Prostate gland (tissue), 2 donors: Measurements from ENCODE around the gene CREB3L1. TPM values are rescaled to one million over a fixed set of nuclear protein-coding genes. Genes with fewer than 3 reads are reported as not detected.
A peak's percentile ranks its signal among the peaks of the same experiment; 100 is the strongest.

Source experiments
- DNase-seq: peaks from one replicate; pipeline ENCODE4 v3.0.0-alpha.2; 2019; ENCODE audit warnings: low spot score
- H3K27ac ChIP-seq, 2 donors: fragments of 200-600 bp; sonication (generic); 2 replicates each; pipeline ENCODE4 v1.5.1; 2017 to 2019
- H3K27me3 ChIP-seq: fragments of 200-600 bp; sonication (generic); replicated peaks from 2 replicates; pipeline ENCODE4 v1.5.1; 2019; ENCODE audit not compliant: insufficient read depth
- H3K36me3 ChIP-seq, 2 donors: fragments of 200-600 bp; sonication (generic); 1 replicate in 1 of 2; 2 replicates in 1 of 2; pipeline versions ENCODE4 v1.5.1 to v1.8.1; 2017 to 2019
- H3K4me1 ChIP-seq: fragments of 200-600 bp; sonication (generic); replicated peaks from 2 replicates; pipeline ENCODE4 v1.5.1; 2019
- H3K4me3 ChIP-seq, 2 donors: fragments of 200-600 bp; sonication (generic); 2 replicates each; pipeline ENCODE4 v1.5.1; 2017 to 2019
- H3K9me3 ChIP-seq: fragments of 200-600 bp; sonication (generic); 2 replicates; pipeline ENCODE4 v1.5.1; 2017
- POLR2A ChIP-seq: fragments of 450-650 bp; IDR thresholded peaks from one replicate; pipeline ENCODE4 v1.6.1; 2016; ENCODE audit warnings: antibody characterized with exemption, mild to moderate bottlenecking
- POLR2AphosphoS5 ChIP-seq: sonication (generic); formaldehyde crosslinking; IDR thresholded peaks from one replicate; pipeline ENCODE4 v1.6.1; 2017; ENCODE audit warnings: antibody characterized with exemption
- WGBS: methylation state at CpG from one replicate; pipeline ENCODE4 v1.1.5; 2018; 5-methylcytosine and 5-hydroxymethylcytosine counted together
- intact Hi-C: fragments of 100-400 bp; cut with DNase I; formaldehyde crosslinking; loops from one replicate; pipeline ENCODE4 v1.14.2; 2022
- total RNA-seq, 2 donors: library from RNA; depleted of rRNA; stranded (reverse); fragments of >200 nt; gene quantifications; one replicate each; pipeline ENCODE4 v1.1.0, GENCODE V29; 2016
- TF ChIP-seq, protein P1 (sequence below), 4 experiments: fragments of 200-600 bp in 2 of 4; fragments of 450-650 bp in 2 of 4; sonication (generic) in 2 of 4; IDR thresholded peaks; 1 replicate in 3 of 4; 2 replicates in 1 of 4; pipeline ENCODE4 v1.5.1; 2016 to 2019; ENCODE audit warnings: antibody characterized with exemption in 4 of 4, mild to moderate bottlenecking in 2 of 4, moderate library complexity in 2 of 4

CREB3L1 gene
- total RNA-seq, 2 donors from 2014 or later: 41.0 to 47.0 TPM

DNA sequence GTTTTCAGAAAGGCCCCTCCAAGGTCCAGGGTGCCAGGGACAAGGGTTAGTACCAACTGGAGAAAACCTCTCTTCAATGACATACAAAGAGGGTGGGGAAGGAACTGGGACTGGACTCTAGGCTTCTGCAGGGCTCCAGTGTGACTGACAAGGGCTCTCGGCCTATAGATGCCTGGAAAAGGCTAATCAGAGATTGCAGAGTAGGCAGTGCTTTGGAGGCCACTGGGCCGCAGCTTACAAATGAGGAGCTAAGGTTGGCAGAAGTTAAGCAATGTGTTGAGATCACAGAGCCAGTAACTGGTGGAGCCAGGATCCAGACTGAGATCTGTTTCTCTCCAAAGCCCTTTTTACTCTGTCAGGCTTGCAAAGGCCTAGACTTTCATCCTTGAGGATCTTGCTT, 62.4 kb downstream of the CREB3L1 start:
- TF ChIP-seq, protein P1, sequence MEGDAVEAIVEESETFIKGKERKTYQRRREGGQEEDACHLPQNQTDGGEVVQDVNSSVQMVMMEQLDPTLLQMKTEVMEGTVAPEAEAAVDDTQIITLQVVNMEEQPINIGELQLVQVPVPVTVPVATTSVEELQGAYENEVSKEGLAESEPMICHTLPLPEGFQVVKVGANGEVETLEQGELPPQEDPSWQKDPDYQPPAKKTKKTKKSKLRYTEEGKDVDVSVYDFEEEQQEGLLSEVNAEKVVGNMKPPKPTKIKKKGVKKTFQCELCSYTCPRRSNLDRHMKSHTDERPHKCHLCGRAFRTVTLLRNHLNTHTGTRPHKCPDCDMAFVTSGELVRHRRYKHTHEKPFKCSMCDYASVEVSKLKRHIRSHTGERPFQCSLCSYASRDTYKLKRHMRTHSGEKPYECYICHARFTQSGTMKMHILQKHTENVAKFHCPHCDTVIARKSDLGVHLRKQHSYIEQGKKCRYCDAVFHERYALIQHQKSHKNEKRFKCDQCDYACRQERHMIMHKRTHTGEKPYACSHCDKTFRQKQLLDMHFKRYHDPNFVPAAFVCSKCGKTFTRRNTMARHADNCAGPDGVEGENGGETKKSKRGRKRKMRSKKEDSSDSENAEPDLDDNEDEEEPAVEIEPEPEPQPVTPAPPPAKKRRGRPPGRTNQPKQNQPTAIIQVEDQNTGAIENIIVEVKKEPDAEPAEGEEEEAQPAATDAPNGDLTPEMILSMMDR (IDR thresholded peaks at IDR 0.05): no peak
- TF ChIP-seq POLR2AphosphoS5: no peak
- TF ChIP-seq POLR2A: no peak
- Histone ChIP-seq H3K9me3 (no peaks in the 10 kb centered on the region), H3K4me3 (no peak overlapping the region), H3K4me1 (peaks cover 11% of the 10 kb centered on the region), H3K36me3 (no peaks in the 10 kb centered on the region), H3K27ac (peak overlapping the region in 1 of 2 donors; percentile 76), H3K27me3 (no peaks in the 10 kb centered on the region)
- intact Hi-C loops: loop anchor here (10.0 kb wide), 1 partner anchor 215 kb away; the partner anchor contains the start of gene PHF21A
- no peak for DNase-seq
- 65% methylated on average over 2 of the region's 2 CpGs for WGBS

DNA sequence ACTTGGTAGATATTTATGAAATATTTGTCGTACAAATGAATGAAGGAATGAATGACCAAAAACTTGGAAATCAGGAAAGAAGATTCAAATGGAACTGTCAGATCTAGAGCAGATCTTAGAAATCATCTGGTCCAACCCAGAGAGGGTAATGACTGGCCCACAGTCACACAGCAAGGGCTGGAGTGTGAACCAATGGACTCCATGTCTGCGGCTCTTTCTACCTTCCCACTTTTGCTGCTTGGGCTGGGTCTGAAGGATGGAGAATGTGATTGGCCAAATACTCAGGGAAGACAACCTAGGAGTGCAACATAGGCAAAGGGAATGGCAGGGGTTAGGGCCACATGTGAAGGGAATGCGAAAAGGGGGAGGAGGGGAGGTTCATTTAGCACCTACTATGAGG, 64.0 kb downstream of the CREB3L1 start:
- Histone ChIP-seq H3K9me3 (no peaks in the 10 kb centered on the region), H3K4me3 (no peak overlapping the region), H3K27me3 (no peaks in the 10 kb centered on the region), H3K4me1 (peaks cover 11% of the 10 kb centered on the region), H3K36me3 (no peaks in the 10 kb centered on the region), H3K27ac (no peak overlapping the region)
- DNase-seq: no peak
- intact Hi-C loops: no loop called here
- TF ChIP-seq POLR2AphosphoS5: no peak
- 96% methylated on average over 3 of the region's 3 CpGs for WGBS

DNA sequence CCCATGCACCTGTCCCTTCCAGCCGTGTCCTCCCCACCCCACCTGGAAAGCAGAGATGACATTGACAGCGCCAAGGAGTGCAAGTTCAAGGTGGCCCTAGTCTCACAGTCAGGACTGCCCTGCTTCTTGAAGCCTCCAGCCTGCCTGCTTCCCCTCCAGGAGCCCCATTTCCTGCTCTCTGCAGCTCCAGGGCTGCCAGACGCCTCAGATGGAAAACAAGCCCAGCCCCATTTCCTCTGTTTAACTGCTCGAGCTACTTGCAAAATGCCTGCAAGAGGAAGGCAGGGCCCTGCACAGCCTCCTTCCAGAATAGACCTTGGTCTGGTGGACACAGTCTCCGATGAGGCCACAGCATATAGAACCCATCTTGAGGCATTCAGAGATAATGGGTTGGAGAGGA, 64.8 kb downstream of the CREB3L1 start:
- Histone ChIP-seq H3K27me3 (no peaks in the 10 kb centered on the region), H3K36me3 (no peaks in the 10 kb centered on the region), H3K4me1 (peaks cover 11% of the 10 kb centered on the region), H3K27ac (no peak overlapping the region), H3K9me3 (no peaks in the 10 kb centered on the region), H3K4me3 (no peak overlapping the region)
- 45% methylated on average over 5 of the region's 5 CpGs for WGBS
- DNase-seq: no peak
- intact Hi-C loops: no loop called here
- TF ChIP-seq POLR2A (no peak), POLR2AphosphoS5 (no peak)
- TF ChIP-seq, protein P1 (IDR thresholded peaks at IDR 0.05): no peak

DNA sequence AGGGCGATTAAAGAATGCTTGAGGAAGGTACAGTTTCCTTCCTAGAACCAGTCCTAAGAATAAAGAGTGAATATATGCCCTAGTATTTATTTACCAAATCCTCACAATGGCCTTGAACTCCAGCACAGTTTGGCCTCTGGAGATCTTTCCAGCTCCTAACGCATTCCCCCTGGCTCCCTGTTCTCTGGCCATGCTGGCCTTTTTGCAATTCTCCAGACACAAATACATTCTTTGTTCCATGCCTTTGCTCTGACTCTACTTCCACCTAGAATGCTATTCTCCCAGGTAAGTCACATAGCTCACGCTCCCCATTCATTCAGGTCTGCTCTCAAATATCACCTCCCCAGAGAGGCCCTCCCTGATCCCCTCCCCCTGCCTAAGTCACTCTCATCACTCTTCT, 66.1 kb downstream of the CREB3L1 start:
- no peak for DNase-seq
- intact Hi-C loops: no loop called here
- Histone ChIP-seq H3K4me3 (no peak overlapping the region), H3K4me1 (peaks cover 10% of the 10 kb centered on the region), H3K36me3 (no peaks in the 10 kb centered on the region), H3K9me3 (no peaks in the 10 kb centered on the region), H3K27me3 (no peaks in the 10 kb centered on the region), H3K27ac (no peak overlapping the region)
- whole genome bisulfite sequencing: 79% methylated on average over 3 of the region's 3 CpGs
- TF ChIP-seq POLR2A (no peak), POLR2AphosphoS5 (no peak)
- TF ChIP-seq, protein P1 (IDR thresholded peaks at IDR 0.05): no peak

DNA sequence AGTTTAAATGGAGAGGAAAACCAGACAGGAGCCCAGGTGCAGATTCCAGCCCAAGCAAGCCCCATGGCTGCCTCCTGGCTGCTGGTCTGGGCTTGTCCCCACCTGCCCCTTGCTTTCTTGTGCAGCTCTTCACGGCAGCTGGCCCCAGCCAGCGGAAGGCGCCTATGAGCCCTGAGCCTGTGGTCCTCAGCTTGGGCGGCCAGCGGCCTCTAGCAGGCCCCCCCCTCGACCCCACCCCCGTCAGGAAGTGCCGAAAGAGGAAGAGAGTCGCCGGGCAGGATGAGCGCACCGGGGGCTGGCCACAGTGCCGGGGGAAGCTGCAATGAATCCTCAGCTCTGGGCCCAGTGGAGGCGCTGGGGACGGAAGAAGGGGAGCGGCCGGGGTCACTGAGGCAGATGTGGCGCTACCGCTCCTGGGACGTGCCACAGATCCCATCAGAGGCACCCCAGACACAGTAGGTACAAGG, 67.7 kb downstream of the CREB3L1 start:
- no peaks in the 10 kb centered on the region for H3K36me3 ChIP-seq
- H3K9me3 ChIP-seq: no peaks in the 10 kb centered on the region
- no peaks in the 10 kb centered on the region for H3K27me3 ChIP-seq
- TF ChIP-seq, protein P1 (IDR thresholded peaks at IDR 0.05): peak in 2 of 4 experiments; percentile 3 to 42
- TF ChIP-seq POLR2AphosphoS5 (peak; percentile 26), POLR2A (peak; percentile 31)
- H3K4me1 ChIP-seq: no peaks in the 10 kb centered on the region
- intact Hi-C loops: no loop called here
- peak overlapping the region; percentile 44 to 49 for H3K27ac ChIP-seq
- 18% methylated on average over 12 of the region's 20 CpGs for WGBS
- peak; percentile 67 for DNase-seq
- peak overlapping the region; percentile 8 to 23 for H3K4me3 ChIP-seq
